ENCODE data around the gene ZBTB8B.

ZBTB8B gene

GRCh38 chr1:32508761-32509160 lies 43.9 kb downstream of the ZBTB8B start:
- no peak for DNase-seq (ENCODE audit: low spot score)

- DNase-seq (ENCODE audit: low spot score), result no peak
Measured at GRCh38 chr1:32509939-32510338, 45.1 kb downstream of the ZBTB8B start.
